ENCODE measurements around the gene PRKCA. TPM values are rescaled to one million over a fixed set of nuclear protein-coding genes. Genes with fewer than 3 reads are reported as not detected.

Gene PRKCA
- total and polyA plus RNA-seq, 9 of the 15 experiments (the other 6 are each of a cell fraction or from before 2014, with no cell fraction given) = 3.2 to 33.0 (median 17.8) TPM

DNA sequence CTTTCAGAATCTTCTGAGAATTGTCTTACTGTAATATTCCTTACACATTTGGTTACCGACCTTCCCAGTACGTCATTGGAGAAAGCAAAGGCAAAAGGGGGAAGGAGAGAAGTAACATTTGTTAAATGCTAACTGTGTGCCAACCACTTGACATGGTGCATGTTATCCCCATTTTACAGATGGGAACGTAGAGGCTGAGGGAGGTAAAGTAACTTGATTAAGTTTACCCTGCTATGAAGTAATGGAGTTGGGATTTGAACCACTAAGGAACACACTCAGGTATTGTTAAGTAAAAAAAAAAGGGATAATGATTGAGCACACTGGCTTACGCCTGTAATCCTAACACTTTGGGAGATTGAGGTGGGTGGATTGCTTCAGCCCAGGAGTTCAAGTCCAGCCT, 156.4 kb downstream of the PRKCA start:
- in situ Hi-C loops (cut with MboI) = no loop called here
- DNase-seq (ENCODE audit: extremely low read depth in 1 of 4, low spot score in 3 of 4) (no peak), ATAC-seq (no peak), FAIRE-seq (no peak)
- POLR2A ChIA-PET = interaction anchor here (0.6 to 1.3 kb wide), 2 partner anchors 8 to 913 kb away, joined by 3 read pairs; no protein-coding TSS in a partner anchor
- no peak overlapping the region for H3K9ac ChIP-seq (ENCODE audit: insufficient read depth in 1 of 2, low read depth in 2 of 2, low read length in 2 of 2)
- BruUV-seq (replicated peaks) = no TSS peak
- H3K9me3 ChIP-seq (replicated peaks; ENCODE audit: control insufficient read depth, insufficient read depth, low read depth, low read length) = no peaks in the 10 kb centered on the region
- TF ChIP-seq TSC22D4 (tag; IDR thresholded peaks at IDR 0.05) (no peak), BCOR (IDR thresholded peaks at IDR 0.05) (peak; percentile 85), ARHGAP35 (IDR thresholded peaks at IDR 0.05; ENCODE audit: partially characterized antibody) (no peak), GATA2 (CRISPR knock-in tag; IDR thresholded peaks at IDR 0.05) (no peak), ADNP (tag; IDR thresholded peaks at IDR 0.05) (peak; percentile 81), RBM25 (IDR thresholded peaks at IDR 0.05; ENCODE audit: low read depth, low read length, severe bottlenecking) (peak; percentile 77), KDM1A (IDR thresholded peaks at IDR 0.05) (peak in 1 of 2 experiments; percentile 58; a peak in 2 of 4 replicates)
- CTCF ChIA-PET (ENCODE audit: low intra/inter-chr PET ratio) = no interaction called here
- peaks cover 0 to 15% of the 10 kb centered on the region in 2 experiments; a peak in 2 of 5 replicates for H3K4me1 ChIP-seq (replicated peaks in 1 of 2; ENCODE audit: control insufficient read depth in 2 of 2, insufficient read depth in 2 of 2, low read length in 2 of 2)
- no peaks in the 10 kb centered on the region for H3K9me1 ChIP-seq (ENCODE audit: control insufficient read depth, insufficient read depth, low read length)
- no peaks in the 10 kb centered on the region for H4K20me1 ChIP-seq (replicated peaks; ENCODE audit: control insufficient read depth, insufficient read depth, low read length)
- no peak overlapping the region for H3K4me2 ChIP-seq (ENCODE audit: insufficient read depth, low read length)
- no peaks in the 10 kb centered on the region; the same call in 2 of the 3 replicates for H3K79me2 ChIP-seq (ENCODE audit: control insufficient read depth, insufficient read depth, low read length)
- no peaks in the 10 kb centered on the region for H3K36me3 ChIP-seq (ENCODE audit: control insufficient read depth, insufficient read depth, low read length)
- no peak overlapping the region for H2AFZ ChIP-seq (ENCODE audit: low read depth, low read length)
- no peaks in the 10 kb centered on the region for H3K27me3 ChIP-seq (ENCODE audit: control insufficient read depth in 2 of 2, insufficient read depth in 2 of 2, low read length in 2 of 2)
- intact Hi-C loops (cut with micrococcal nuclease) = no loop called here
- H3K27ac ChIP-seq (ENCODE audit: extremely low read depth, low read depth, low read length) = no peak overlapping the region
- H3K4me3 ChIP-seq = no peak overlapping the region
- WGBS (ENCODE audit: insufficient coverage, low coverage, missing lambda C conversion rate) = 76% methylated on average over 2 of the region's 4 CpGs

DNA sequence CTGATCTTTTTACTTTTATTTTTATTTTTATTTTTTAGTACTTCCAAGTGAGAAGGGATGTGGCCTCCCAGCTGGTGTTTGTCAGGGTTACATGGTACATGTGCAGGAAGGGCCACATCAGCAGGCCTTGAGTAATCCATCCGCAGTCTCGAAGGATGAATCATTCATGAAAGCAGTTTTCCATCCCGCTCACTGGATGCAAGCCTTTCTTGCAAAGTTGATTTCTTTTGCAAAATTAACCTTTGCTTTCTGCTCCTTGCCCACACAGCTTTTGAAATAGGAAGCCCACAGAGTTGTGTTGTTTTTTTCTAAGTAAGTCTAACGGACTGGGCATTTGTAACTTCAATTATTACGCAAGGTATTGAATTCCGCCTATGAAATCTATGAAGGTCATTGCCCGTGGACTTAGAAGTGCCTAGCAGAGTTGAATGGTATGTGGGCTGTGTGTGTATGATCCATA, 157.4 kb downstream of the PRKCA start:
- Histone ChIP-seq H3K9ac (ENCODE audit: insufficient read depth in 1 of 2, low read depth in 2 of 2, low read length in 2 of 2) (no peak overlapping the region), H3K4me2 (ENCODE audit: insufficient read depth, low read length) (no peak overlapping the region), H2AFZ (ENCODE audit: low read depth, low read length) (no peak overlapping the region), H3K27me3 (ENCODE audit: control insufficient read depth in 2 of 2, insufficient read depth in 2 of 2, low read length in 2 of 2) (no peaks in the 10 kb centered on the region), H3K36me3 (ENCODE audit: control insufficient read depth, insufficient read depth, low read length) (no peaks in the 10 kb centered on the region), H3K9me1 (ENCODE audit: control insufficient read depth, insufficient read depth, low read length) (no peaks in the 10 kb centered on the region), H3K79me2 (ENCODE audit: control insufficient read depth, insufficient read depth, low read length) (no peaks in the 10 kb centered on the region), H3K27ac (ENCODE audit: extremely low read depth, low read depth, low read length) (no peak overlapping the region), H3K4me3 (no peak overlapping the region), H3K9me3 (replicated peaks; ENCODE audit: control insufficient read depth, insufficient read depth, low read depth, low read length) (no peaks in the 10 kb centered on the region), H3K4me1 (replicated peaks in 1 of 2; ENCODE audit: control insufficient read depth in 2 of 2, insufficient read depth in 2 of 2, low read length in 2 of 2) (peaks cover 0 to 15% of the 10 kb centered on the region in 2 experiments; a peak in 1 of 5 replicates), H4K20me1 (replicated peaks; ENCODE audit: control insufficient read depth, insufficient read depth, low read length) (no peaks in the 10 kb centered on the region)
- FAIRE-seq (no peak), DNase-seq (ENCODE audit: extremely low read depth in 1 of 4, low spot score in 3 of 4) (no peak), ATAC-seq (no peak)
- ChIA-PET POLR2A (interaction anchor here (1.3 kb wide), 1 partner anchor 9 kb away, joined by 3 read pairs; no protein-coding TSS in a partner anchor), CTCF (ENCODE audit: low intra/inter-chr PET ratio) (no interaction called here)
- intact Hi-C loops (cut with micrococcal nuclease) (no loop called here), in situ Hi-C loops (cut with MboI) (no loop called here)
- BruUV-seq (replicated peaks) = no TSS peak
- 83% methylated on average over 5 of the region's 7 CpGs for WGBS (ENCODE audit: insufficient coverage, low coverage, missing lambda C conversion rate)
- TF ChIP-seq E2F5 (CRISPR knock-in tag; IDR thresholded peaks at IDR 0.05) (no peak), TEAD2 (tag; IDR thresholded peaks at IDR 0.05) (no peak), ZNF133 (CRISPR knock-in tag; IDR thresholded peaks at IDR 0.05) (no peak), CEBPB (tag; IDR thresholded peaks at IDR 0.05) (peak; percentile 61)
- TF ChIP-seq, protein P1, sequence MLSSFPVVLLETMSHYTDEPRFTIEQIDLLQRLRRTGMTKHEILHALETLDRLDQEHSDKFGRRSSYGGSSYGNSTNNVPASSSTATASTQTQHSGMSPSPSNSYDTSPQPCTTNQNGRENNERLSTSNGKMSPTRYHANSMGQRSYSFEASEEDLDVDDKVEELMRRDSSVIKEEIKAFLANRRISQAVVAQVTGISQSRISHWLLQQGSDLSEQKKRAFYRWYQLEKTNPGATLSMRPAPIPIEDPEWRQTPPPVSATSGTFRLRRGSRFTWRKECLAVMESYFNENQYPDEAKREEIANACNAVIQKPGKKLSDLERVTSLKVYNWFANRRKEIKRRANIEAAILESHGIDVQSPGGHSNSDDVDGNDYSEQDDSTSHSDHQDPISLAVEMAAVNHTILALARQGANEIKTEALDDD (IDR thresholded peaks at IDR 0.05) = no peak
- TF ChIP-seq, protein P2, sequence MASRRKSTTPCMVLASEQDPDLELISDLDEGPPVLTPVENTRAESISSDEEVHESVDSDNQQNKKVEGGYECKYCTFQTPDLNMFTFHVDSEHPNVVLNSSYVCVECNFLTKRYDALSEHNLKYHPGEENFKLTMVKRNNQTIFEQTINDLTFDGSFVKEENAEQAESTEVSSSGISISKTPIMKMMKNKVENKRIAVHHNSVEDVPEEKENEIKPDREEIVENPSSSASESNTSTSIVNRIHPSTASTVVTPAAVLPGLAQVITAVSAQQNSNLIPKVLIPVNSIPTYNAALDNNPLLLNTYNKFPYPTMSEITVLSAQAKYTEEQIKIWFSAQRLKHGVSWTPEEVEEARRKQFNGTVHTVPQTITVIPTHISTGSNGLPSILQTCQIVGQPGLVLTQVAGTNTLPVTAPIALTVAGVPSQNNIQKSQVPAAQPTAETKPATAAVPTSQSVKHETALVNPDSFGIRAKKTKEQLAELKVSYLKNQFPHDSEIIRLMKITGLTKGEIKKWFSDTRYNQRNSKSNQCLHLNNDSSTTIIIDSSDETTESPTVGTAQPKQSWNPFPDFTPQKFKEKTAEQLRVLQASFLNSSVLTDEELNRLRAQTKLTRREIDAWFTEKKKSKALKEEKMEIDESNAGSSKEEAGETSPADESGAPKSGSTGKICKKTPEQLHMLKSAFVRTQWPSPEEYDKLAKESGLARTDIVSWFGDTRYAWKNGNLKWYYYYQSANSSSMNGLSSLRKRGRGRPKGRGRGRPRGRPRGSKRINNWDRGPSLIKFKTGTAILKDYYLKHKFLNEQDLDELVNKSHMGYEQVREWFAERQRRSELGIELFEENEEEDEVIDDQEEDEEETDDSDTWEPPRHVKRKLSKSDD (conservative IDR thresholded peaks at IDR 0.05; ENCODE audit: low read length) = no peak

All from K562 (cell line).